NB4 (cell line): Measurements from ENCODE around the gene PNMA8C.

ENCODE experiments used
- MYC ChIP-seq: IDR thresholded peaks from 2 replicates; pipeline ENCODE4 v1.6.1; 2011; ENCODE audit warnings: low read depth, low read length
- POLR2A ChIP-seq: IDR thresholded peaks from 2 replicates; pipeline ENCODE4 v1.6.1; 2011; ENCODE audit warnings: mild to moderate bottlenecking; ENCODE audit not compliant: insufficient read length; ENCODE audit errors: extremely low read depth
- TF ChIP-seq, protein P1 (sequence below): IDR thresholded peaks from one replicate; pipeline ENCODE4 v1.5.1; 2012; ENCODE audit warnings: low read depth, low read length
- TF ChIP-seq, protein P2 (sequence below): IDR thresholded peaks from 2 replicates; pipeline ENCODE4 v1.6.1; 2011; ENCODE audit warnings: low read depth, low read length

GRCh38 chr19:46451352-46451751 is 22.6 kb upstream of the PNMA8C start:
- TF ChIP-seq POLR2A (no peak), MYC (no peak)
- TF ChIP-seq, protein P1, sequence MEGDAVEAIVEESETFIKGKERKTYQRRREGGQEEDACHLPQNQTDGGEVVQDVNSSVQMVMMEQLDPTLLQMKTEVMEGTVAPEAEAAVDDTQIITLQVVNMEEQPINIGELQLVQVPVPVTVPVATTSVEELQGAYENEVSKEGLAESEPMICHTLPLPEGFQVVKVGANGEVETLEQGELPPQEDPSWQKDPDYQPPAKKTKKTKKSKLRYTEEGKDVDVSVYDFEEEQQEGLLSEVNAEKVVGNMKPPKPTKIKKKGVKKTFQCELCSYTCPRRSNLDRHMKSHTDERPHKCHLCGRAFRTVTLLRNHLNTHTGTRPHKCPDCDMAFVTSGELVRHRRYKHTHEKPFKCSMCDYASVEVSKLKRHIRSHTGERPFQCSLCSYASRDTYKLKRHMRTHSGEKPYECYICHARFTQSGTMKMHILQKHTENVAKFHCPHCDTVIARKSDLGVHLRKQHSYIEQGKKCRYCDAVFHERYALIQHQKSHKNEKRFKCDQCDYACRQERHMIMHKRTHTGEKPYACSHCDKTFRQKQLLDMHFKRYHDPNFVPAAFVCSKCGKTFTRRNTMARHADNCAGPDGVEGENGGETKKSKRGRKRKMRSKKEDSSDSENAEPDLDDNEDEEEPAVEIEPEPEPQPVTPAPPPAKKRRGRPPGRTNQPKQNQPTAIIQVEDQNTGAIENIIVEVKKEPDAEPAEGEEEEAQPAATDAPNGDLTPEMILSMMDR, result no peak
- TF ChIP-seq, protein P2, sequence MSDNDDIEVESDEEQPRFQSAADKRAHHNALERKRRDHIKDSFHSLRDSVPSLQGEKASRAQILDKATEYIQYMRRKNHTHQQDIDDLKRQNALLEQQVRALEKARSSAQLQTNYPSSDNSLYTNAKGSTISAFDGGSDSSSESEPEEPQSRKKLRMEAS, result no peak
